GM12878 (cell line): ENCODE data around the gene NFATC3. TPM values are rescaled to one million over a fixed set of nuclear protein-coding genes. Genes with fewer than 3 reads are reported as not detected.

Experiments used
- ATF7 ChIP-seq: fragments of 450-650 bp; IDR thresholded peaks from 2 replicates; pipeline ENCODE4 v1.6.1; 2016; ENCODE audit warnings: low read depth, mild to moderate bottlenecking
- ETV6 ChIP-seq, 2 experiments: fragments of 450-650 bp in 1 of 2; IDR thresholded peaks in 1 of 2; conservative IDR thresholded peaks in 1 of 2; 2 replicates each; pipeline ENCODE4 v1.6.1; 2014; ENCODE audit warnings: antibody characterized with exemption in 1 of 2, borderline replicate concordance in 1 of 2, low read depth in 1 of 2, mild to moderate bottlenecking in 1 of 2, moderate library complexity in 1 of 2
- MTA2 ChIP-seq: fragments of 450-650 bp; IDR thresholded peaks from 2 replicates; pipeline ENCODE4 v1.6.1; 2016; ENCODE audit warnings: low read depth, mild to moderate bottlenecking, moderate library complexity
- MTA3 ChIP-seq: IDR thresholded peaks from 2 replicates; pipeline ENCODE4 v1.6.1; 2012; ENCODE audit warnings: low read length, inconsistent platforms, borderline replicate concordance
- POLR2A ChIP-seq: IDR thresholded peaks from 2 replicates; pipeline ENCODE4 v1.6.1; 2011; ENCODE audit warnings: low read depth, mild to moderate bottlenecking, low read length
- RAD21 ChIP-seq: IDR thresholded peaks from 2 replicates; pipeline ENCODE4 v1.6.1; 2011; ENCODE audit warnings: mild to moderate bottlenecking, low read depth, low read length, moderate library complexity; ENCODE audit not compliant: insufficient read depth
- ZBTB11 ChIP-seq: fragments of 450-650 bp; formaldehyde crosslinking; IDR thresholded peaks from 2 replicates; pipeline ENCODE4 v1.5.0; 2022; ENCODE audit warnings: mild to moderate bottlenecking, missing genetic modification characterization
- ZBTB40 ChIP-seq: fragments of 450-650 bp; IDR thresholded peaks from 2 replicates; pipeline ENCODE4 v1.6.1; 2016; ENCODE audit warnings: mild to moderate bottlenecking, moderate library complexity, borderline replicate concordance
- polyA plus RNA-seq, 11 experiments: library from polyadenylated mRNA; depleted of rRNA in 4 of 11; unstranded in 6 of 11; stranded (reverse) in 5 of 11; fragments of >200 nt; fragmentation: Nextera tagmentation in 4 of 11; fragmentation: Illumina TruSeq in 1 of 11; extraction: Ambion mirVana in 4 of 11; extraction: Trizol in 1 of 11; gene quantifications; 1 replicate in 1 of 11; 2 replicates in 10 of 11; pipeline versions ENCODE4 v1.2.1 to v1.2.3, GENCODE V29; 2011 to 2016; ENCODE audit warnings: inconsistent platforms in 2 of 11, missing spikeins in 2 of 11, low read depth in 1 of 11
- total RNA-seq, 4 experiments: library from RNA; depleted of rRNA in 3 of 4; stranded (reverse); fragments of >200 nt in 3 of 4; fragmentation: Illumina TruSeq in 1 of 4; extraction: Trizol in 1 of 4; gene quantifications; 2 replicates each; pipeline versions ENCODE4 v1.2.1 to v1.2.3, GENCODE V29; 2013 to 2021

Gene NFATC3
- total and polyA plus RNA-seq, 10 of the 15 experiments (the other 5 are each of a cell fraction or from before 2014, with no cell fraction given), result 4.2 to 37.6 (median 24.9) TPM

GRCh38 chr16:68216240-68216639 lies 131.1 kb downstream of the NFATC3 start (continued):
- TF ChIP-seq ZBTB40, result no peak
- TF ChIP-seq MTA3, result no peak
- no peak for TF ChIP-seq ETV6 (conservative IDR thresholded peaks at IDR 0.05 in 1 of 2, IDR thresholded peaks at IDR 0.05 in 1 of 2; ENCODE audit: borderline replicate concordance in 1 of 2, low read depth in 1 of 2)
- no peak for TF ChIP-seq ATF7
- TF ChIP-seq MTA2, result no peak
- no peak for TF ChIP-seq RAD21
- no peak for TF ChIP-seq POLR2A
- TF ChIP-seq ZBTB11, result no peak
- TF ChIP-seq, all 136 proteins: peak for 0
